Karpas-422 (cell line): ENCODE data around the gene PCDHGA1. TPM values are rescaled to one million over a fixed set of nuclear protein-coding genes. Genes with fewer than 3 reads are reported as not detected.
A peak's percentile ranks its signal among the peaks of the same experiment; 100 is the strongest.
"Not testable (repeated sequence)": the region's sequence is repeated elsewhere in the genome, so short reads cannot be mapped to it uniquely, and the experiment has no call there.

ENCODE experiments used
- DNase-seq: peaks from one replicate; pipeline ENCODE4 v3.0.0-alpha.2; 2015
- H2AFZ ChIP-seq: fragments of 200-600 bp; sonication (generic); 2 replicates; pipeline ENCODE4 v1.6.1; 2014; ENCODE audit warnings: antibody characterized with exemption, low read length, mixed read lengths
- H3K27ac ChIP-seq: fragments of 200-600 bp; sonication (generic); 2 replicates; pipeline ENCODE4 v1.5.1; 2014; ENCODE audit warnings: mild to moderate bottlenecking, low read length, moderate library complexity
- H3K27me3 ChIP-seq: fragments of 200-600 bp; sonication (generic); 2 replicates; pipeline ENCODE4 v1.6.1; 2014; ENCODE audit warnings: low read length, mixed read lengths
- H3K36me3 ChIP-seq: fragments of 200-600 bp; sonication (generic); 2 replicates; pipeline ENCODE4 v1.6.1; 2014; ENCODE audit warnings: low read length, mixed read lengths; ENCODE audit not compliant: insufficient read depth
- H3K4me1 ChIP-seq: fragments of 200-600 bp; sonication (generic); 2 replicates; pipeline ENCODE4 v1.6.1; 2014; ENCODE audit warnings: mild to moderate bottlenecking, low read length, mixed read lengths
- H3K4me2 ChIP-seq: fragments of 200-600 bp; sonication (generic); 2 replicates; pipeline ENCODE4 v1.6.1; 2014; ENCODE audit warnings: low read length, low read depth, mild to moderate bottlenecking; ENCODE audit not compliant: poor library complexity, severe bottlenecking
- H3K4me3 ChIP-seq: fragments of 200-600 bp; sonication (generic); 2 replicates; pipeline ENCODE4 v1.5.1; 2014; ENCODE audit warnings: mild to moderate bottlenecking, antibody characterized with exemption, low read length, mixed read lengths
- H3K79me2 ChIP-seq: fragments of 200-600 bp; sonication (generic); 2 replicates; pipeline ENCODE4 v1.6.1; 2014; ENCODE audit warnings: mild to moderate bottlenecking, low read length, mixed read lengths
- H3K9ac ChIP-seq: fragments of 200-600 bp; sonication (generic); 2 replicates; pipeline ENCODE4 v1.6.0; 2014; ENCODE audit warnings: low read length
- H3K9me2 ChIP-seq: fragments of 200-600 bp; sonication (generic), shearing (Covaris generic); replicated peaks from 2 replicates; pipeline ENCODE4 v1.6.0; 2014; ENCODE audit warnings: mild to moderate bottlenecking, low read length, moderate library complexity; ENCODE audit not compliant: insufficient read depth
- H3K9me3 ChIP-seq: fragments of 300-700, 200-600 bp; sonication (generic); 2 replicates; pipeline ENCODE4 v1.6.1; 2014; ENCODE audit warnings: low read length, mixed read lengths
- H4K20me1 ChIP-seq: fragments of 200-600 bp; sonication (generic); 2 replicates; pipeline ENCODE4 v1.6.1; 2014; ENCODE audit warnings: mild to moderate bottlenecking, antibody characterized with exemption, low read length, low read depth; ENCODE audit not compliant: insufficient read depth
- total RNA-seq: library from RNA; depleted of rRNA; stranded (reverse); fragments of >200 nt; shearing (Covaris generic); gene quantifications from 2 replicates; pipeline ENCODE4 v1.2.3, GENCODE V29; 2014; ENCODE audit warnings: low replicate concordance

The PCDHGA1 gene
- total RNA-seq, 1 experiment from 2014 or later: 0.48 TPM

DNA sequence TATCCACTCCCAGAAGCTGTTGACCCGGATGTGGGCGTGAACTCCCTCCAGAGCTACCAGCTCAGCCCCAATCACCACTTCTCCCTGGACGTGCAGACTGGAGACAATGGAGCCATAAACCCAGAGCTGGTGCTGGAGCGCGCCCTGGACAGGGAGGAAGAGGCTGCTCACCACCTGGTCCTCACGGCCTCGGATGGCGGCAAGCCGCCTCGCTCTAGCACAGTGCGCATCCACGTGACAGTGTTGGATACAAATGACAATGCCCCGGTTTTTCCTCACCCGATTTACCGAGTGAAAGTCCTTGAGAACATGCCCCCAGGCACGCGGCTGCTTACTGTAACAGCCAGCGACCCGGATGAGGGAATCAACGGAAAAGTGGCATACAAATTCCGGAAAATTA is 63.0 kb downstream of the PCDHGA1 start:
- Histone ChIP-seq H3K9ac (no peak overlapping the region), H2AFZ (no peak overlapping the region), H3K79me2 (no peaks in the 10 kb centered on the region), H3K4me3 (no peak overlapping the region), H3K27ac (no peak overlapping the region), H4K20me1 (no peaks in the 10 kb centered on the region), H3K4me1 (no peaks in the 10 kb centered on the region), H3K36me3 (peaks cover 27% of the 10 kb centered on the region; the same call in 1 of the 2 replicates), H3K27me3 (no peaks in the 10 kb centered on the region), H3K9me2 (no peaks in the 10 kb centered on the region), H3K4me2 (no peak overlapping the region), H3K9me3 (peaks cover 19% of the 10 kb centered on the region)
- no peak for DNase-seq

GRCh38 chr5:141394401-141395187 is 64.3 kb downstream of the PCDHGA1 start:
- not testable (repeated sequence) for H3K27ac ChIP-seq, H3K4me2 ChIP-seq, H3K9me2 ChIP-seq, H3K4me1 ChIP-seq, H2AFZ ChIP-seq, H4K20me1 ChIP-seq, H3K9ac ChIP-seq, H3K4me3 ChIP-seq, H3K79me2 ChIP-seq, H3K27me3 ChIP-seq, DNase-seq
- Histone ChIP-seq H3K36me3 (peaks cover 37% of the 10 kb centered on the region), H3K9me3 (peaks cover 23% of the 10 kb centered on the region)

DNA sequence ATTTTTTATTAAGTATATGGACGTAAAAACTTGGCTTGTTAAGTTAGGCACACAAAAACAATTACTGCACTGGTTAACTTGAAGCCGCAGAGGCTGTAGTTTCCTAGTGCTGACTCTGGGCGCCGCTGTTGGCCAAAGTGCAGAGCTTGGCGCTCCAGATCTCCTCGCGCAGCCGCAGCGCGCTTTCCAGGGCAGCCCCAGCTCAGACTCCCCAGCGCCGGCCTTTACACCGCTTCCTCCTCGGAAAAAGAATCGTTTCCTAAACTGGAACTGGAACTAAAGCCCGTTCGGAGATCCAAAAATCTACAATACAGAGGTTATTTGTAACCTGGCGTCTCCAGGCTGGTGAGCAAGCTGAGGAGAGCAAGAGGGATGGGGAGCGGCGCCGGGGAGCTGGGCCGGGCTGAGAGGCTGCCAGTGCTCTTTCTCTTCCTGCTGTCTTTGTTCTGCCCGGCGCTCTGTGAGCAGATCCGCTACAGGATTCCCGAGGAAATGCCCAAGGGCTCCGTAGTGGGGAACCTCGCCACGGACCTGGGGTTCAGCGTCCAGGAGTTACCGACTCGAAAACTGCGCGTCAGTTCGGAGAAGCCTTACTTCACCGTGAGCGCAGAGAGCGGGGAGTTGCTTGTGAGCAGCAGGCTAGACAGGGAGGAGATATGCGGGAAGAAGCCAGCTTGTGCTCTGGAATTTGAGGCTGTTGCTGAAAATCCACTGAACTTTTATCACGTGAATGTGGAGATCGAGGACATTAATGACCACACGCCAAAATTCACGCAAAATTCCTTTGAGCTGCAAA is 67.6 kb downstream of the PCDHGA1 start, which contains the start of gene PCDHGB5:
Gene PCDHGB5, plus strand, starts transcription at position 192 of the 796 bp plus-strand sequence. Its CDS starts 181 bp downstream, at position 373.
- peak within 1 kb of the TSS; percentile 49 for H3K9ac ChIP-seq
- peaks cover 21% of the 10 kb centered on the region for H3K9me3 ChIP-seq
- H3K4me1 ChIP-seq, H4K20me1 ChIP-seq, H3K9me2 ChIP-seq, H3K27me3 ChIP-seq, H3K27ac ChIP-seq, H2AFZ ChIP-seq: not testable (repeated sequence)
- H3K4me3 ChIP-seq: peak within 1 kb of the TSS; percentile 51; the same call in 1 of the 2 replicates
- peak; percentile 78 for DNase-seq
- peaks cover 22% of the 10 kb centered on the region for H3K79me2 ChIP-seq
- H3K4me2 ChIP-seq: peak within 1 kb of the TSS; percentile 17
- H3K36me3 ChIP-seq: peaks cover 29% of the 10 kb centered on the region

DNA sequence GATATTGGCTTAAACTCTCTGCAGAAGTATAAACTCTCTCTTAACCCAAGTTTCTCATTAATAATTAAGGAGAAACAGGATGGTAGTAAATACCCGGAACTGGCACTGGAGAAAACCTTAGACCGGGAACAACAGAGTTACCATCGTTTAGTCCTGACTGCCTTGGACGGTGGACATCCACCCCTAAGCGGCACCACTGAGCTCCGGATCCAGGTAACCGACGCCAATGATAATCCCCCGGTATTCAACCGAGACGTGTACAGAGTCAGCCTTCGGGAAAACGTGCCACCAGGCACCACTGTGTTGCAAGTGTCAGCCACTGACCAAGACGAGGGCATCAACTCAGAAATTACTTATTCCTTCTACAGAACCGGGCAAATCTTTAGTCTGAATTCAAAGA is 68.3 kb downstream of the PCDHGA1 start:
- Histone ChIP-seq H2AFZ (no peak overlapping the region), H3K4me3 (peak overlapping the region; percentile 15; the same call in 1 of the 2 replicates), H4K20me1 (no peaks in the 10 kb centered on the region), H3K36me3 (peaks cover 29% of the 10 kb centered on the region), H3K79me2 (peaks cover 22% of the 10 kb centered on the region), H3K4me2 (no peak overlapping the region), H3K4me1 (no peaks in the 10 kb centered on the region), H3K9me2 (no peaks in the 10 kb centered on the region), H3K27me3 (no peaks in the 10 kb centered on the region), H3K27ac (no peak overlapping the region), H3K9ac (no peak overlapping the region), H3K9me3 (peaks cover 17% of the 10 kb centered on the region)
- no peak for DNase-seq

DNA sequence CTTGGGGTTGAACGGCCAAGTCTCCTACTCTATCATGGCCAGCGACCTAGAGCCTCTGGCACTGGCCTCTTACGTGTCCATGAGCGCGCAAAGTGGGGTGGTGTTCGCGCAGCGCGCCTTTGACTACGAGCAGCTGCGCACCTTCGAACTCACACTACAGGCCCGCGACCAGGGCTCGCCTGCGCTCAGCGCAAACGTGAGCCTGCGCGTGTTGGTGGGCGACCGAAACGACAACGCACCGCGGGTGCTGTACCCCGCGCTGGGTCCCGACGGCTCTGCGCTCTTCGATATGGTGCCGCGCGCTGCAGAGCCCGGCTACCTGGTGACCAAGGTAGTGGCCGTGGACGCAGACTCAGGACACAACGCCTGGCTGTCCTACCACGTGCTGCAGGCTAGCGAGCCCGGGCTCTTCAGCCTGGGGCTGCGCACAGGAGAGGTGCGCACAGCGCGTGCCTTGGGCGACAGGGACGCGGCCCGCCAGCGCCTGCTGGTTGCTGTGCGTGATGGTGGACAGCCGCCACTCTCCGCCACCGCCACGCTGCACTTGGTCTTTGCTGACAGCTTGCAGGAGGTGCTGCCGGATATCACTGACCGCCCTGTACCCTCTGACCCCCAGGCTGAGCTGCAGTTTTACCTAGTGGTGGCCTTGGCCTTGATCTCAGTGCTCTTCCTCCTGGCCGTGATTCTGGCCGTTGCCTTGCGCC is 69.4 kb downstream of the PCDHGA1 start:
- Histone ChIP-seq H3K4me3 (no peak overlapping the region), H3K9ac (no peak overlapping the region), H3K4me1 (no peaks in the 10 kb centered on the region), H3K36me3 (peaks cover 29% of the 10 kb centered on the region), H3K9me3 (peaks cover 16% of the 10 kb centered on the region), H4K20me1 (no peaks in the 10 kb centered on the region), H3K27ac (no peak overlapping the region), H3K4me2 (no peak overlapping the region), H3K79me2 (peaks cover 29% of the 10 kb centered on the region), H3K27me3 (no peaks in the 10 kb centered on the region), H3K9me2 (no peaks in the 10 kb centered on the region), H2AFZ (no peak overlapping the region)
- DNase-seq: no peak

DNA sequence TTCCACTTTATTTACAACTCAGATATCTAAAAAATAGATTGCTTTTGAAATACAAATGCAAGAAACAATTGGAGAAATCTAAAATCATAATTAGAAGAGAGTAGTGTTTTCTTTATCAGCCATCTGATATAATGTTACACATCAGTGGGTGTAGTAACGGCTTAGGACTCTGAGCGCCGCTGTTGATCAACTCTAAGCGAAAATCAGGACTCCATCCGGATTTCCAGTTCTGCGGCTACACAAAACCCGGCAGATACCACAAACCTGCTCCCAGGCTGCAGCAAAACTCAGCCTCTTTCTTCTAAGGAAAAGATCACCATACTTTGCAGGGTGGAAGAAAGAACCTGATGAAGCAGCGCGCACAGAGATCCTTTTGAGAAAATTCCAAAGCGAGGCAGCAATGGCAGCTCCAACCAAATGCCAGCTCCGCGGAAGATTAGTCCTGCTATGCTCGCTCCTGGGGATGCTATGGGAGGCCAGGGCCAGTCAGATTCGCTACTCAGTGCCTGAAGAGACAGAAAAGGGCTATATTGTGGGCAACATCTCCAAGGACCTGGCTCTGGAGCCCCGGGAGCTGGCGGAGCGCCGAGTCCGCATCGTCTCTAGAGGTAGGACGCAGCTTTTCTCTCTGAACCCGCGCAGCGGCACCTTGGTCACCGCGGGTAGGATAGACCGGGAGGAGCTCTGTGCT is 72.4 kb downstream of the PCDHGA1 start, which contains the start of gene PCDHGA9:
Gene PCDHGA9, plus strand, starts transcription at position 226 of the 691 bp plus-strand sequence. Its CDS starts 175 bp downstream, at position 401.
- no peak for DNase-seq
- H3K4me1 ChIP-seq: no peaks in the 10 kb centered on the region
- no peak within 1 kb of the TSS for H3K27ac ChIP-seq
- no peaks in the 10 kb centered on the region for H3K9me2 ChIP-seq
- H2AFZ ChIP-seq: no peak within 1 kb of the TSS
- H3K79me2 ChIP-seq: peaks cover 54% of the 10 kb centered on the region
- H3K4me3 ChIP-seq: no peak within 1 kb of the TSS
- H3K36me3 ChIP-seq: peaks cover 29% of the 10 kb centered on the region
- no peaks in the 10 kb centered on the region for H4K20me1 ChIP-seq
- H3K9me3 ChIP-seq: peaks cover 23% of the 10 kb centered on the region
- H3K9ac ChIP-seq: no peak within 1 kb of the TSS
- H3K4me2 ChIP-seq: no peak within 1 kb of the TSS
- no peaks in the 10 kb centered on the region for H3K27me3 ChIP-seq

- Histone ChIP-seq H3K4me2 (no peak overlapping the region), H3K9ac (no peak overlapping the region), H3K79me2 (peaks cover 55% of the 10 kb centered on the region), H3K27ac (no peak overlapping the region), H3K36me3 (peaks cover 29% of the 10 kb centered on the region), H3K9me3 (peaks cover 23% of the 10 kb centered on the region), H3K4me1 (no peaks in the 10 kb centered on the region), H3K4me3 (no peak overlapping the region), H3K27me3 (no peaks in the 10 kb centered on the region), H4K20me1 (no peaks in the 10 kb centered on the region), H3K9me2 (no peaks in the 10 kb centered on the region), H2AFZ (no peak overlapping the region)
- no peak for DNase-seq
These were observed 73.1 kb downstream of the PCDHGA1 start for GRCh38 chr5:141403387-141403786.
